HepG2 (cell line): ENCODE results near the gene PHF5A. TPM values are rescaled to one million over a fixed set of nuclear protein-coding genes. Genes with fewer than 3 reads are reported as not detected.

ENCODE experiments used
- ATAC-seq: fragments of 200-7000 bp; cut with Tn5 transposase; 3 replicates; pipeline ENCODE4 v1.9.1; 2020; ENCODE audit warnings: mild to moderate bottlenecking, moderate library complexity
- Bru-seq: library from RNA; stranded (reverse); fragments of 400-500 nt; gene quantifications from one replicate; lab custom pipeline; 2021; lab: Mats Ljungman, UMichigan
- BruChase-seq, 2 experiments: library from RNA; stranded (reverse); fragments of 400-500 nt; gene quantifications; one replicate each; lab custom pipeline; 2021; lab: Mats Ljungman, UMichigan
- BruUV-seq: library from RNA; stranded (reverse); fragments of 400-500 nt; replicated peaks from 2 replicates; lab custom pipeline; 2021; lab: Mats Ljungman, UMichigan
- CTCF ChIA-PET: fragments of 300-600 bp; formaldehyde crosslinking; extraction: SDS; loops from one replicate; lab custom pipeline; 2021; ENCODE audit warnings: low total read pairs, inconsistent platforms, low intra/inter-chr PET ratio; lab: Yijun Ruan, JAX
- POLR2A ChIA-PET: fragments of 350-600 bp; sonication (Branson Sonifier 250); formaldehyde crosslinking; loops from one replicate; lab custom pipeline; 2020; ENCODE audit warnings: antibody characterized with exemption, inconsistent platforms; lab: Yijun Ruan, JAX
- DNase-seq: peaks from one replicate; pipeline ENCODE4 v3.0.0-alpha.2; 2015; ENCODE audit warnings: low spot score
- FAIRE-seq: peaks from 3 replicates; lab custom pipeline; 2011; peaks lifted over from hg19 to GRCh38; lab: Jason Lieb, UNC
- H2AFZ ChIP-seq: one replicate; pipeline ENCODE4 v1.6.1; 2011; ENCODE audit warnings: low read length, inconsistent platforms
- H3K27ac ChIP-seq: fragments of 300-600 bp; 3 replicates; pipeline ENCODE4 v1.8.0; 2011; ENCODE audit warnings: mixed run types, mild to moderate bottlenecking, mixed read lengths, low read length, inconsistent platforms; ENCODE audit not compliant: insufficient read depth; ENCODE audit errors: extremely low read length
- H3K27me3 ChIP-seq, 2 experiments: fragments of 200-600 bp in 1 of 2; 2 replicates in 1 of 2; 3 replicates in 1 of 2; pipeline versions ENCODE4 v1.6.0 to v1.8.0; 2011; ENCODE audit warnings: low read length in 2 of 2, mild to moderate bottlenecking in 2 of 2, moderate library complexity in 2 of 2, inconsistent platforms in 1 of 2; ENCODE audit not compliant: insufficient read depth in 2 of 2, control insufficient read depth in 1 of 2
- H3K36me3 ChIP-seq, 2 experiments: fragments of 200-600 bp in 1 of 2; replicated peaks in 1 of 2; 2 replicates in 1 of 2; 3 replicates in 1 of 2; pipeline versions ENCODE4 v1.5.1 to v1.8.0; 2011; ENCODE audit warnings: low read length in 2 of 2, inconsistent platforms in 1 of 2; ENCODE audit not compliant: insufficient read depth in 2 of 2, control insufficient read depth in 1 of 2
- H3K4me1 ChIP-seq: 2 replicates; pipeline ENCODE4 v1.5.1; 2012; ENCODE audit warnings: low read length, inconsistent platforms; ENCODE audit not compliant: insufficient read depth
- H3K4me2 ChIP-seq: 2 replicates; pipeline ENCODE4 v1.6.0; 2011; ENCODE audit warnings: low read depth, low read length, inconsistent platforms
- H3K4me3 ChIP-seq, 3 experiments: fragments of 200-600 bp in 1 of 3; sonication (generic), shearing (Covaris generic) in 1 of 3; replicated peaks in 1 of 3; 2 replicates each; pipeline ENCODE4 v1.5.1; 2011 to 2016; ENCODE audit warnings: low read length in 3 of 3, inconsistent platforms in 2 of 3, low read depth in 2 of 3, mild to moderate bottlenecking in 2 of 3, control low read depth in 1 of 3, mixed read lengths in 1 of 3; ENCODE audit not compliant: insufficient read depth in 1 of 3
- H3K79me2 ChIP-seq: one replicate; pipeline ENCODE4 v1.6.1; 2011; ENCODE audit warnings: low read length, inconsistent platforms; ENCODE audit not compliant: insufficient read depth
- H3K9ac ChIP-seq: 2 replicates; pipeline ENCODE4 v1.6.0; 2011; ENCODE audit warnings: mild to moderate bottlenecking, low read depth, low read length, inconsistent platforms; ENCODE audit not compliant: insufficient read depth
- H3K9me3 ChIP-seq: 2 replicates; pipeline ENCODE4 v1.5.1; 2012; ENCODE audit warnings: mild to moderate bottlenecking, low read length
- H4K20me1 ChIP-seq: 2 replicates; pipeline ENCODE4 v1.6.0; 2011; ENCODE audit warnings: inconsistent platforms, mild to moderate bottlenecking, low read length, moderate library complexity; ENCODE audit not compliant: insufficient read depth
- ARNT2 ChIP-seq: sonication (generic); formaldehyde crosslinking; IDR thresholded peaks from 2 replicates; pipeline ENCODE4 v1.8.0; 2022; ENCODE audit warnings: mild to moderate bottlenecking, low read depth, missing genetic modification reagents, moderate library complexity
- FLYWCH1 ChIP-seq: sonication (generic); formaldehyde crosslinking; IDR thresholded peaks from 2 replicates; pipeline ENCODE4 v1.8.1; 2023; ENCODE audit warnings: mild to moderate bottlenecking, missing genetic modification reagents
- HIC2 ChIP-seq: sonication (generic); formaldehyde crosslinking; IDR thresholded peaks from 2 replicates; pipeline ENCODE4 v1.9.0; 2022; ENCODE audit warnings: low read depth, missing genetic modification reagents
- MEIS2 ChIP-seq: sonication (generic); formaldehyde crosslinking; IDR thresholded peaks from 2 replicates; pipeline ENCODE4 v1.9.0; 2021; ENCODE audit warnings: mild to moderate bottlenecking, missing genetic modification reagents
- POGZ ChIP-seq: sonication (generic); formaldehyde crosslinking; IDR thresholded peaks from 2 replicates; pipeline ENCODE4 v1.4.0; 2020; ENCODE audit warnings: mild to moderate bottlenecking, missing genetic modification reagents
- TOPORS ChIP-seq: sonication (generic); formaldehyde crosslinking; IDR thresholded peaks from 2 replicates; pipeline ENCODE4 v1.8.0; 2023; ENCODE audit warnings: mild to moderate bottlenecking, missing genetic modification reagents
- TRAFD1 ChIP-seq: sonication (generic); formaldehyde crosslinking; IDR thresholded peaks from 2 replicates; pipeline ENCODE4 v1.5.1; 2020; ENCODE audit warnings: missing genetic modification reagents, mild to moderate bottlenecking, borderline replicate concordance
- WIZ ChIP-seq: sonication (generic); formaldehyde crosslinking; IDR thresholded peaks from 2 replicates; pipeline ENCODE4 v1.5.1; 2020; ENCODE audit warnings: mild to moderate bottlenecking, missing genetic modification reagents
- ZNF207 ChIP-seq: fragments of 450-650 bp; IDR thresholded peaks from 2 replicates; pipeline ENCODE4 v1.6.1; 2016; ENCODE audit warnings: antibody characterized with exemption, borderline replicate concordance
- ZNF563 ChIP-seq: sonication (generic); formaldehyde crosslinking; IDR thresholded peaks from 2 replicates; pipeline ENCODE4 v1.8.0; 2022; ENCODE audit warnings: mild to moderate bottlenecking, moderate library complexity, missing genetic modification reagents
- ZNF800 ChIP-seq: sonication (generic); formaldehyde crosslinking; IDR thresholded peaks from 2 replicates; pipeline ENCODE4 v1.4.0; 2020; ENCODE audit warnings: missing genetic modification reagents
- WGBS: methylation state at CpG from one replicate; pipeline ENCODE4 v1.1.6; 2017; ENCODE audit warnings: low lambda C conversion rate; 5-methylcytosine and 5-hydroxymethylcytosine counted together
- in situ Hi-C: cut with HindIII; loops from 2 replicates; pipeline ENCODE4 v1.10.0; 2017; ENCODE audit warnings: low pct_unique_long_range_greater_than_20kb; ENCODE audit not compliant: extremely low pct_ligation_motif_present
- intact Hi-C: fragments of 100-400 bp; cut with micrococcal nuclease; formaldehyde crosslinking; loops from one replicate; pipeline ENCODE4 v1.10.0; 2022; ENCODE audit not compliant: unreplicated experiment
- long read RNA-seq, 2 experiments: library from RNA in 1 of 2; library from polyadenylated mRNA in 1 of 2; stranded (forward) in 1 of 2; unstranded in 1 of 2; transcript quantifications; one replicate each; pipeline ENCODE4 v2.0.0, GENCODE V29; 2019 to 2022
- polyA minus RNA-seq, 3 experiments: library from RNA; depleted of rRNA, polyadenylated mRNA; stranded (reverse); fragments of >200 nt; gene quantifications; 2 replicates each; pipeline ENCODE4 v1.2.3, GENCODE V29; 2011; ENCODE audit warnings: low replicate concordance in 1 of 3
- polyA plus RNA-seq, 8 experiments: library from polyadenylated mRNA; depleted of rRNA in 3 of 8; stranded (reverse) in 7 of 8; unstranded in 1 of 8; fragments of >200 nt; fragmentation: Illumina TruSeq in 4 of 8; extraction: Trizol in 4 of 8; gene quantifications; 2 replicates each; pipeline versions ENCODE4 v1.2.1 to v1.2.3, GENCODE V29; 2011 to 2016; ENCODE audit warnings: low read depth in 4 of 8, missing spikeins in 1 of 8, mixed read lengths in 1 of 8; ENCODE audit not compliant: insufficient read depth in 1 of 8
- total RNA-seq, 5 experiments: library from RNA; depleted of rRNA; stranded (reverse); fragments of >200 nt; fragmentation: Illumina TruSeq; extraction: Trizol; gene quantifications; 2 replicates each; pipeline ENCODE4 v1.2.3, GENCODE V29; 2016; ENCODE audit warnings: low read depth in 1 of 5

PHF5A gene
- total RNA-seq (2016; rRNA removed; fragmentation: Illumina TruSeq; extraction: Trizol) = 105 and 154 TPM in 2 replicates
- 34.8 TPM in 2 replicates for total RNA-seq (2016; cell fraction: cytosol; rRNA removed; fragmentation: Illumina TruSeq; extraction: Trizol; ENCODE audit: low read depth)
- total RNA-seq (2016; cell fraction: insoluble cytoplasmic fraction; rRNA removed; fragmentation: Illumina TruSeq; extraction: Trizol) = 107 and 165 TPM in 2 replicates
- total RNA-seq (2016; cell fraction: membrane; rRNA removed; fragmentation: Illumina TruSeq; extraction: Trizol) = 55.9 and 58.9 TPM in 2 replicates
- 38.4 and 43.4 TPM in 2 replicates for total RNA-seq (2016; cell fraction: nucleus; rRNA removed; fragmentation: Illumina TruSeq; extraction: Trizol)
- polyA plus RNA-seq (2011; rRNA removed) = 50.7 and 56.6 TPM in 2 replicates
- polyA plus RNA-seq (2011; cell fraction: cytosol; rRNA removed) = 43.0 and 50.6 TPM in 2 replicates
- polyA plus RNA-seq (2011; cell fraction: nucleus; rRNA removed) = 14.8 and 17.9 TPM in 2 replicates
- polyA plus RNA-seq (2012) = 42.0 and 46.3 TPM in 2 replicates
- polyA plus RNA-seq (2016; cell fraction: cytosol; fragmentation: Illumina TruSeq; extraction: Trizol; ENCODE audit: low read depth) = 22.7 and 24.1 TPM in 2 replicates
- 141 and 153 TPM in 2 replicates for polyA plus RNA-seq (2016; cell fraction: insoluble cytoplasmic fraction; fragmentation: Illumina TruSeq; extraction: Trizol; ENCODE audit: low read depth)
- 38.6 and 42.2 TPM in 2 replicates for polyA plus RNA-seq (2016; cell fraction: membrane; fragmentation: Illumina TruSeq; extraction: Trizol; ENCODE audit: low read depth)
- 44.4 and 50.2 TPM in 2 replicates for polyA plus RNA-seq (2016; cell fraction: nucleus; fragmentation: Illumina TruSeq; extraction: Trizol; ENCODE audit: insufficient read depth, low read depth)
- polyA minus RNA-seq (2011; rRNA and poly(A)+ RNA removed; ENCODE audit: low replicate concordance) = 22.2 and 41.1 TPM in 2 replicates
- 11.8 and 12.4 TPM in 2 replicates for polyA minus RNA-seq (2011; cell fraction: cytosol; rRNA and poly(A)+ RNA removed)
- 14.3 and 15.1 TPM in 2 replicates for polyA minus RNA-seq (2011; cell fraction: nucleus; rRNA and poly(A)+ RNA removed)
- Bru-seq, nascent RNA = percentile 83 among the genes with signal in this experiment
- BruChase-seq, experiment 1, labeled RNA remaining after a 6-hour chase = percentile 84 among the genes with signal in this experiment
- percentile 84 among the genes with signal in this experiment for BruChase-seq, experiment 2, labeled RNA remaining after a 2-hour chase
- long read RNA-seq, experiment 1, transcript PHF5A-201 (4 exons, 1,086 nt) = major isoform, 78 of 82 reads
- long read RNA-seq, experiment 1, partial matches to known transcripts = 1 of 82 reads
- long read RNA-seq, experiment 1, other reads (novel, unspliced or antisense) = 3 of 82 reads
- long read RNA-seq, experiment 2, transcript PHF5A-201 (4 exons, 1,086 nt) = major isoform, 71 of 94 reads
- long read RNA-seq, experiment 2, partial matches to known transcripts = 5 of 94 reads
- long read RNA-seq, experiment 2, other reads (novel, unspliced or antisense) = 17 of 94 reads

- POLR2A ChIA-PET = interaction anchor here (0.6 to 2.6 kb wide), 21 partner anchors 10 to 364 kb away, joined by 3 to 122 read pairs (median 6); partner anchors contain the start of genes DESI1, RANGAP1, SREBF2 and TEF
- under 1% methylated on average over 34 of the region's 51 CpGs for WGBS
- Histone ChIP-seq H3K36me3 (peaks cover 10 to 37% of the 10 kb centered on the region in 2 experiments), H3K27ac (peak within 1 kb of the TSS; percentile 98), H4K20me1 (no peaks in the 10 kb centered on the region; the same call in 1 of the 2 replicates), H3K9me3 (no peaks in the 10 kb centered on the region), H3K4me3 (peak within 1 kb of the TSS; percentile 92 to 95 (median 92)), H3K4me1 (peaks cover 66% of the 10 kb centered on the region), H3K79me2 (peaks cover 77% of the 10 kb centered on the region), H3K4me2 (peak within 1 kb of the TSS; percentile 97), H3K9ac (peak within 1 kb of the TSS; percentile 92), H3K27me3 (no peaks in the 10 kb centered on the region; a peak in 1 of 5 replicates), H2AFZ (peak within 1 kb of the TSS; percentile 87)
- in situ Hi-C loops (no loop called here), intact Hi-C loops (loop anchor here (1.0 kb wide), 1 partner anchor 20 kb away; no protein-coding TSS in a partner anchor)
- peak; percentile 96 for DNase-seq
- CTCF ChIA-PET = no interaction called here
- peak; percentile 93 for ATAC-seq
- FAIRE-seq = peak; percentile 98
- BruUV-seq = no TSS peak
- TF ChIP-seq HIC2 (CRISPR knock-in tag) (no peak), ZNF563 (CRISPR knock-in tag) (no peak; the same call in 1 of the 2 replicates), POGZ (CRISPR knock-in tag) (peak; percentile 92), MEIS2 (CRISPR knock-in tag) (peak; percentile 70; the same call in 1 of the 2 replicates), ARNT2 (peak; percentile 71; the same call in 1 of the 2 replicates), FLYWCH1 (CRISPR knock-in tag) (no peak), ZNF800 (CRISPR knock-in tag) (peak; percentile 64; the same call in 1 of the 2 replicates), WIZ (CRISPR knock-in tag) (no peak), ZNF207 (no peak), TOPORS (CRISPR knock-in tag) (no peak), TRAFD1 (CRISPR knock-in tag) (no peak)
Measured at GRCh38 chr22:41468381-41469217, at the start of gene PHF5A, which contains the start of gene ACO2. Gene PHF5A (minus strand): TSS chr22:41468692. CDS start chr22:41468653, 39 bp downstream. Gene ACO2 (plus strand): TSS chr22:41469117. CDS start chr22:41469147, 30 bp downstream.
